Neural cell (in vitro differentiated cells): ENCODE measurements around the gene ETF1. TPM values are rescaled to one million over a fixed set of nuclear protein-coding genes. Genes with fewer than 3 reads are reported as not detected.

Source experiments
- H2AFZ ChIP-seq: fragments of 200-600, 300-800 bp; sonication (generic), shearing (Covaris generic); 2 replicates; pipeline ENCODE4 v1.6.0; 2014; ENCODE audit warnings: low read depth, mild to moderate bottlenecking, antibody characterized with exemption, low read length, moderate library complexity
- H3F3A ChIP-seq: fragments of 200-600 bp; shearing (Covaris generic); 2 replicates; pipeline ENCODE4 v1.6.1; 2016; ENCODE audit warnings: mild to moderate bottlenecking, moderate library complexity, mixed read lengths, antibody characterized with exemption, low read length; ENCODE audit not compliant: insufficient read depth, poor library complexity, severe bottlenecking
- H3K27ac ChIP-seq: fragments of 200-600, 300-800 bp; sonication (generic), shearing (Covaris generic); 2 replicates; pipeline ENCODE4 v1.5.1; 2014; ENCODE audit warnings: mild to moderate bottlenecking, low read length, moderate library complexity
- H3K27me3 ChIP-seq: fragments of 300-800, 200-600 bp; sonication (generic), shearing (Covaris generic); 2 replicates; pipeline ENCODE4 v1.6.0; 2014; ENCODE audit warnings: mild to moderate bottlenecking, low read depth, low read length, moderate library complexity; ENCODE audit not compliant: insufficient read depth
- H3K36me3 ChIP-seq: fragments of 300-800, 200-600 bp; sonication (generic), shearing (Covaris generic); 2 replicates; pipeline ENCODE4 v1.5.1; 2014; ENCODE audit warnings: mild to moderate bottlenecking, antibody characterized with exemption, low read length, moderate library complexity; ENCODE audit not compliant: insufficient read depth
- H3K4me2 ChIP-seq: fragments of 300-800, 200-600 bp; sonication (generic), shearing (Covaris generic); 2 replicates; pipeline ENCODE4 v1.6.0; 2014; ENCODE audit warnings: mild to moderate bottlenecking, low read length
- H3K4me3 ChIP-seq: fragments of 300-800, 200-600 bp; sonication (generic), shearing (Covaris generic); 2 replicates; pipeline ENCODE4 v1.5.1; 2014; ENCODE audit warnings: mild to moderate bottlenecking, low read length, moderate library complexity
- H3K79me2 ChIP-seq: fragments of 200-600 bp; shearing (Covaris generic); replicated peaks from 2 replicates; pipeline ENCODE4 v1.6.0; 2014; ENCODE audit warnings: mild to moderate bottlenecking, low read length, moderate library complexity; ENCODE audit not compliant: insufficient read depth
- H3K9ac ChIP-seq: fragments of 300-800, 200-600 bp; sonication (generic), shearing (Covaris generic); 2 replicates; pipeline ENCODE4 v1.6.1; 2016; ENCODE audit warnings: mild to moderate bottlenecking, low read length, mixed read lengths
- H3K9me2 ChIP-seq: fragments of 200-600 bp; shearing (Covaris generic); 2 replicates; pipeline ENCODE4 v1.6.1; 2016; ENCODE audit warnings: mild to moderate bottlenecking, low read length, mixed read lengths; ENCODE audit not compliant: insufficient read depth
- H3K9me3 ChIP-seq: fragments of 200-600, 300-800 bp; sonication (generic), shearing (Covaris generic); 2 replicates; pipeline ENCODE4 v1.6.1; 2016; ENCODE audit warnings: mild to moderate bottlenecking, mixed run types, low read length, moderate library complexity, mixed read lengths
- H4K20me1 ChIP-seq: fragments of 200-600 bp; shearing (Covaris generic); 2 replicates; pipeline ENCODE4 v1.6.1; 2016; ENCODE audit warnings: mild to moderate bottlenecking, mixed run types; ENCODE audit not compliant: insufficient read depth
- EP300 ChIP-seq: fragments of 450-650 bp; conservative IDR thresholded peaks from 2 replicates; pipeline ENCODE4 v1.6.1; 2014; ENCODE audit warnings: antibody characterized with exemption, mild to moderate bottlenecking, moderate library complexity; ENCODE audit not compliant: poor library complexity, severe bottlenecking
- EZH2 ChIP-seq: fragments of 200-600, 300-800 bp; shearing (Covaris generic), sonication (generic); IDR thresholded peaks from 2 replicates; pipeline ENCODE4 v1.6.1; 2014; ENCODE audit warnings: antibody characterized with exemption, low read length, borderline replicate concordance, mild to moderate bottlenecking; ENCODE audit not compliant: insufficient read depth, poor library complexity, severe bottlenecking
- MXI1 ChIP-seq: fragments of 450-650 bp; conservative IDR thresholded peaks from 2 replicates; pipeline ENCODE4 v1.6.1; 2014; ENCODE audit warnings: antibody characterized with exemption, mild to moderate bottlenecking; ENCODE audit not compliant: poor library complexity, severe bottlenecking
- POLR2AphosphoS5 ChIP-seq: IDR thresholded peaks from 2 replicates; pipeline ENCODE4 v1.6.1; 2012
- RAD21 ChIP-seq: fragments of 450-650 bp; conservative IDR thresholded peaks from 2 replicates; pipeline ENCODE4 v1.6.1; 2014; ENCODE audit warnings: antibody characterized with exemption, mild to moderate bottlenecking, moderate library complexity
- SMC3 ChIP-seq: fragments of 450-650 bp; conservative IDR thresholded peaks from 2 replicates; pipeline ENCODE4 v1.6.1; 2014; ENCODE audit warnings: antibody characterized with exemption, mild to moderate bottlenecking, moderate library complexity; ENCODE audit not compliant: poor library complexity
- TAF1 ChIP-seq: IDR thresholded peaks from 2 replicates; pipeline ENCODE4 v1.6.1; 2012; ENCODE audit warnings: low read depth
- polyA plus RNA-seq: library from polyadenylated mRNA; depleted of rRNA; stranded (reverse); fragments of >200 nt; gene quantifications from 2 replicates; pipeline ENCODE4 v1.2.3, GENCODE V29; 2014
- TF ChIP-seq, protein P1 (sequence below): IDR thresholded peaks from 2 replicates; pipeline ENCODE4 v1.6.1; 2012; ENCODE audit warnings: borderline replicate concordance
- TF ChIP-seq, protein P2 (sequence below): fragments of 450-650 bp; IDR thresholded peaks from 2 replicates; pipeline ENCODE4 v1.5.1; 2014; ENCODE audit warnings: antibody characterized with exemption, mild to moderate bottlenecking, moderate library complexity; ENCODE audit not compliant: poor library complexity, severe bottlenecking

ETF1 gene
- polyA plus RNA-seq, 1 donor from 2014 or later: 62.1 TPM

DNA sequence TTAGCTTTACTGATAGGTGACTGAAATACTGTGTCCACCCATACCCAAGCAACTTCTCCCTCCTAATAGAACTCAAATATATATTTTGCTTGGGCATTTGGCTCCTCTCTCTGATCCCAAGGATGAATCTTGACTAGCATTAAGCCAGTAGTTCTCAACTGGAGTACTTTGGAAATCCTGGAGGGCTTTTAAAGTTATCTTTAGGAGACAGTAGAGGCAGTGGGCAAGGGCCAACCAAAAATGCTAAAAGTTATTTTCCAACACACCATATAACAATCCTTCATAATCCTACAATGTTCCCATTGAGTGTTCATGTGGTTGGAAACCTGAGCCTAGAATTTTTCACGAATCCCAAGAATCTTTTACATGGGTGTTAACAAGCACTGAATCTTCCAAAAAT lies 11.1 kb upstream of the ETF1 start:
- H3K9me2 ChIP-seq: no peaks in the 10 kb centered on the region
- no peak overlapping the region for H3K9ac ChIP-seq
- no peak overlapping the region for H3K4me2 ChIP-seq
- H4K20me1 ChIP-seq: peaks cover 2% of the 10 kb centered on the region
- H3K4me3 ChIP-seq: no peak overlapping the region
- no peaks in the 10 kb centered on the region for H3K9me3 ChIP-seq
- TF ChIP-seq EZH2 (no peak), EP300 (no peak), POLR2AphosphoS5 (no peak), TAF1 (no peak), SMC3 (no peak), MXI1 (no peak), RAD21 (no peak)
- TF ChIP-seq, protein P1, sequence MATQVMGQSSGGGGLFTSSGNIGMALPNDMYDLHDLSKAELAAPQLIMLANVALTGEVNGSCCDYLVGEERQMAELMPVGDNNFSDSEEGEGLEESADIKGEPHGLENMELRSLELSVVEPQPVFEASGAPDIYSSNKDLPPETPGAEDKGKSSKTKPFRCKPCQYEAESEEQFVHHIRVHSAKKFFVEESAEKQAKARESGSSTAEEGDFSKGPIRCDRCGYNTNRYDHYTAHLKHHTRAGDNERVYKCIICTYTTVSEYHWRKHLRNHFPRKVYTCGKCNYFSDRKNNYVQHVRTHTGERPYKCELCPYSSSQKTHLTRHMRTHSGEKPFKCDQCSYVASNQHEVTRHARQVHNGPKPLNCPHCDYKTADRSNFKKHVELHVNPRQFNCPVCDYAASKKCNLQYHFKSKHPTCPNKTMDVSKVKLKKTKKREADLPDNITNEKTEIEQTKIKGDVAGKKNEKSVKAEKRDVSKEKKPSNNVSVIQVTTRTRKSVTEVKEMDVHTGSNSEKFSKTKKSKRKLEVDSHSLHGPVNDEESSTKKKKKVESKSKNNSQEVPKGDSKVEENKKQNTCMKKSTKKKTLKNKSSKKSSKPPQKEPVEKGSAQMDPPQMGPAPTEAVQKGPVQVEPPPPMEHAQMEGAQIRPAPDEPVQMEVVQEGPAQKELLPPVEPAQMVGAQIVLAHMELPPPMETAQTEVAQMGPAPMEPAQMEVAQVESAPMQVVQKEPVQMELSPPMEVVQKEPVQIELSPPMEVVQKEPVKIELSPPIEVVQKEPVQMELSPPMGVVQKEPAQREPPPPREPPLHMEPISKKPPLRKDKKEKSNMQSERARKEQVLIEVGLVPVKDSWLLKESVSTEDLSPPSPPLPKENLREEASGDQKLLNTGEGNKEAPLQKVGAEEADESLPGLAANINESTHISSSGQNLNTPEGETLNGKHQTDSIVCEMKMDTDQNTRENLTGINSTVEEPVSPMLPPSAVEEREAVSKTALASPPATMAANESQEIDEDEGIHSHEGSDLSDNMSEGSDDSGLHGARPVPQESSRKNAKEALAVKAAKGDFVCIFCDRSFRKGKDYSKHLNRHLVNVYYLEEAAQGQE: no peak
- TF ChIP-seq, protein P2, sequence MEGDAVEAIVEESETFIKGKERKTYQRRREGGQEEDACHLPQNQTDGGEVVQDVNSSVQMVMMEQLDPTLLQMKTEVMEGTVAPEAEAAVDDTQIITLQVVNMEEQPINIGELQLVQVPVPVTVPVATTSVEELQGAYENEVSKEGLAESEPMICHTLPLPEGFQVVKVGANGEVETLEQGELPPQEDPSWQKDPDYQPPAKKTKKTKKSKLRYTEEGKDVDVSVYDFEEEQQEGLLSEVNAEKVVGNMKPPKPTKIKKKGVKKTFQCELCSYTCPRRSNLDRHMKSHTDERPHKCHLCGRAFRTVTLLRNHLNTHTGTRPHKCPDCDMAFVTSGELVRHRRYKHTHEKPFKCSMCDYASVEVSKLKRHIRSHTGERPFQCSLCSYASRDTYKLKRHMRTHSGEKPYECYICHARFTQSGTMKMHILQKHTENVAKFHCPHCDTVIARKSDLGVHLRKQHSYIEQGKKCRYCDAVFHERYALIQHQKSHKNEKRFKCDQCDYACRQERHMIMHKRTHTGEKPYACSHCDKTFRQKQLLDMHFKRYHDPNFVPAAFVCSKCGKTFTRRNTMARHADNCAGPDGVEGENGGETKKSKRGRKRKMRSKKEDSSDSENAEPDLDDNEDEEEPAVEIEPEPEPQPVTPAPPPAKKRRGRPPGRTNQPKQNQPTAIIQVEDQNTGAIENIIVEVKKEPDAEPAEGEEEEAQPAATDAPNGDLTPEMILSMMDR: no peak
- H3K27me3 ChIP-seq: no peaks in the 10 kb centered on the region
- no peaks in the 10 kb centered on the region for H3F3A ChIP-seq
- H3K79me2 ChIP-seq: peaks cover 4% of the 10 kb centered on the region
- H3K27ac ChIP-seq: no peak overlapping the region
- H3K36me3 ChIP-seq: peaks cover 14% of the 10 kb centered on the region
- no peak overlapping the region for H2AFZ ChIP-seq

DNA sequence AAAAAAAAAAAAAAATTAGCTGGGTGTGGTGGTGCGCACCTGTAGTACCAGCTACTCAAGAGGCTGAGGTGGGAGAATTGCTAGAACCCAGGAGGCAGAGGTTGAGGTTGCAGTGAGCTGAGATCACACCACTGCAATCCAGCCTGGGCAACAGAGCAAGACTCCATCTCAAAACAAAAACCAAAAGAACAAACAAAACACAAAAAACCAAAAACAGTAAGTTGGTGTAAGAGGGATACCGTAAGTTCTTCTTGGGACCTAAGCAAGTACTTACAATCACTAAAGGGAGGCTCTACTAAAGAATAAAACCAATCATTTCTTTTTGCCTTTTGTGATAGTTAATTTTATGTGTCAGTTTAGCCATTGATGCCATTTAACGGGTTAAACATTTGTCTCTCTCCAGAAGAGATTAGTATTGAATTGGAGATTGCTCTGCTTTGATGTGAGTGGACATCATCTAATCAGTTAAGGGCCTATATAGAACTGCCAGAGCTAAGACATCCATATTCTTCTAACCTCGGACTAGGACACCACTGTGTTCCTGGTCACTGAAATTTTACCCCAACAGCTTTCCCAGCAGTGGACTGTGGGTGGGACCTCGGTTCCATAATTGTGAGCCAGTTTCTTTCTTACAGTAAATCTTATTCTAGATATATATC lies 10.5 kb upstream of the ETF1 start:
- Histone ChIP-seq H3K4me2 (no peak overlapping the region), H3K27ac (no peak overlapping the region), H3K9ac (no peak overlapping the region), H3K79me2 (peaks cover 9% of the 10 kb centered on the region), H3K9me2 (no peaks in the 10 kb centered on the region), H3F3A (no peaks in the 10 kb centered on the region), H2AFZ (no peak overlapping the region), H4K20me1 (peaks cover 2% of the 10 kb centered on the region), H3K27me3 (no peaks in the 10 kb centered on the region), H3K4me3 (no peak overlapping the region), H3K9me3 (no peaks in the 10 kb centered on the region), H3K36me3 (peaks cover 14% of the 10 kb centered on the region)
- no peak for TF ChIP-seq EZH2
- no peak for TF ChIP-seq EP300
- TF ChIP-seq POLR2AphosphoS5: no peak
- no peak for TF ChIP-seq RAD21
- no peak for TF ChIP-seq MXI1
- TF ChIP-seq, protein P1: no peak
- TF ChIP-seq, protein P2: no peak
- TF ChIP-seq TAF1: no peak
- no peak for TF ChIP-seq SMC3
